HEK293 (cell line): ENCODE measurements around the gene EFHC1.

Experiments
- CTCF ChIA-PET: fragments of 350-600 bp; formaldehyde crosslinking; extraction: SDS; loops from one replicate; lab custom pipeline; 2021; ENCODE audit warnings: antibody characterized with exemption; lab: Yijun Ruan, JAX
- POLR2A ChIA-PET: fragments of 300-600 bp; formaldehyde crosslinking; extraction: SDS; loops from one replicate; lab custom pipeline; 2020; ENCODE audit warnings: antibody characterized with exemption, inconsistent platforms; lab: Yijun Ruan, JAX
- H3K27ac ChIP-seq: fragments of 200-500 bp; sonication (Bioruptor generic); 2 replicates; pipeline ENCODE4 v1.5.1; 2014; ENCODE audit warnings: low read depth, low read length, control low read depth, inconsistent platforms; ENCODE audit errors: extremely low read depth
- H3K36me3 ChIP-seq, 2 experiments: fragments of 200-500 bp in 1 of 2; sonication (Bioruptor generic) in 1 of 2; 1 replicate in 1 of 2; 2 replicates in 1 of 2; pipeline ENCODE4 v1.5.1; 2014 to 2017; ENCODE audit warnings: inconsistent platforms in 2 of 2, low read length in 2 of 2; ENCODE audit not compliant: control insufficient read depth in 2 of 2, insufficient read depth in 1 of 2
- H3K4me1 ChIP-seq: fragments of 200-500 bp; sonication (Bioruptor generic); 2 replicates; pipeline ENCODE4 v1.5.1; 2014; ENCODE audit warnings: mild to moderate bottlenecking, low read length, inconsistent platforms; ENCODE audit not compliant: control insufficient read depth, insufficient read depth
- H3K4me3 ChIP-seq: 2 replicates; pipeline ENCODE4 v1.5.1; 2011; ENCODE audit warnings: low read depth, mild to moderate bottlenecking, control low read depth, low read length, moderate library complexity
- H3K9me3 ChIP-seq: fragments of 200-500 bp; sonication (Bioruptor generic); 2 replicates; pipeline ENCODE4 v1.5.1; 2014; ENCODE audit warnings: low read depth, low read length, inconsistent platforms; ENCODE audit not compliant: control insufficient read depth, insufficient read depth
- OSR2 ChIP-seq: fragments of 450-650 bp; formaldehyde crosslinking; IDR thresholded peaks from 2 replicates; pipeline ENCODE4 v1.5.1; 2016; ENCODE audit warnings: missing biosample characterization, missing genetic modification characterization
- SP2 ChIP-seq: fragments of 450-650 bp; formaldehyde crosslinking; IDR thresholded peaks from 2 replicates; pipeline ENCODE4 v1.5.1; 2016; ENCODE audit warnings: missing biosample characterization, missing genetic modification characterization
- SP7 ChIP-seq: fragments of 450-650 bp; formaldehyde crosslinking; IDR thresholded peaks from 2 replicates; pipeline ENCODE4 v1.5.1; 2016; ENCODE audit warnings: missing biosample characterization, missing genetic modification characterization
- ZBTB17 ChIP-seq: fragments of 450-650 bp; formaldehyde crosslinking; IDR thresholded peaks from 2 replicates; pipeline ENCODE4 v1.5.1; 2016; ENCODE audit warnings: missing biosample characterization, missing genetic modification characterization
- ZBTB8A ChIP-seq: fragments of 450-650 bp; formaldehyde crosslinking; IDR thresholded peaks from 2 replicates; pipeline ENCODE4 v1.5.1; 2016; ENCODE audit warnings: missing biosample characterization, missing genetic modification characterization
- ZFHX2 ChIP-seq: fragments of 450-650 bp; formaldehyde crosslinking; conservative IDR thresholded peaks from 2 replicates; pipeline ENCODE4 v1.5.1; 2016; ENCODE audit warnings: missing biosample characterization, missing genetic modification characterization
- ZFP37 ChIP-seq: fragments of 450-650 bp; formaldehyde crosslinking; IDR thresholded peaks from 2 replicates; pipeline ENCODE4 v1.5.1; 2016; ENCODE audit warnings: missing biosample characterization, missing genetic modification characterization
- ZNF2 ChIP-seq: fragments of 450-650 bp; formaldehyde crosslinking; IDR thresholded peaks from 2 replicates; pipeline ENCODE4 v1.5.1; 2016; ENCODE audit warnings: missing biosample characterization, missing genetic modification characterization
- ZNF335 ChIP-seq: fragments of 450-650 bp; formaldehyde crosslinking; conservative IDR thresholded peaks from 2 replicates; pipeline ENCODE4 v1.5.1; 2016; ENCODE audit warnings: missing biosample characterization, missing genetic modification characterization
- ZNF394 ChIP-seq: fragments of 450-650 bp; formaldehyde crosslinking; IDR thresholded peaks from 2 replicates; pipeline ENCODE4 v1.5.1; 2016; ENCODE audit warnings: missing biosample characterization, missing genetic modification characterization, mild to moderate bottlenecking, moderate library complexity, borderline replicate concordance
- ZNF510 ChIP-seq: fragments of 450-650 bp; formaldehyde crosslinking; IDR thresholded peaks from 2 replicates; pipeline ENCODE4 v1.5.1; 2018; ENCODE audit warnings: mild to moderate bottlenecking, missing genetic modification characterization, missing biosample characterization; ENCODE audit not compliant: insufficient replicate concordance
- ZNF549 ChIP-seq: fragments of 450-650 bp; IDR thresholded peaks from 2 replicates; pipeline ENCODE4 v1.5.1; 2018; ENCODE audit warnings: missing biosample characterization, missing genetic modification characterization, mild to moderate bottlenecking, inconsistent platforms, moderate library complexity
- ZNF600 ChIP-seq: fragments of 450-650 bp; formaldehyde crosslinking; IDR thresholded peaks from 2 replicates; pipeline ENCODE4 v1.5.1; 2016; ENCODE audit warnings: missing biosample characterization, missing genetic modification characterization
- ZNF629 ChIP-seq: fragments of 450-650 bp; formaldehyde crosslinking; IDR thresholded peaks from 2 replicates; pipeline ENCODE4 v1.5.1; 2017; ENCODE audit warnings: missing biosample characterization, missing genetic modification characterization
- ZNF664 ChIP-seq: fragments of 450-650 bp; formaldehyde crosslinking; IDR thresholded peaks from 2 replicates; pipeline ENCODE4 v1.5.1; 2016; ENCODE audit warnings: missing biosample characterization, missing genetic modification characterization
- ZNF837 ChIP-seq: fragments of 450-650 bp; formaldehyde crosslinking; IDR thresholded peaks from 2 replicates; pipeline ENCODE4 v1.5.1; 2016; ENCODE audit warnings: missing biosample characterization, missing genetic modification characterization
- ZNF843 ChIP-seq: fragments of 450-650 bp; formaldehyde crosslinking; IDR thresholded peaks from 2 replicates; pipeline ENCODE4 v1.5.1; 2016; ENCODE audit warnings: missing biosample characterization, missing genetic modification characterization
- TF ChIP-seq, protein P1 (sequence below): fragments of 450-650 bp; formaldehyde crosslinking; IDR thresholded peaks from 2 replicates; pipeline ENCODE4 v1.5.1; 2016; ENCODE audit warnings: missing biosample characterization, missing genetic modification characterization
- TF ChIP-seq, protein P2 (sequence below): fragments of 450-650 bp; formaldehyde crosslinking; IDR thresholded peaks from 2 replicates; pipeline ENCODE4 v1.5.1; 2016; ENCODE audit warnings: missing biosample characterization, missing genetic modification characterization
- TF ChIP-seq, protein P3 (sequence below): fragments of 450-650 bp; IDR thresholded peaks from 2 replicates; pipeline ENCODE4 v1.5.1; 2018; ENCODE audit warnings: missing biosample characterization, mild to moderate bottlenecking, missing genetic modification characterization
- TF ChIP-seq, protein P4 (sequence below): fragments of 450-650 bp; formaldehyde crosslinking; IDR thresholded peaks from 2 replicates; pipeline ENCODE4 v1.5.1; 2017; ENCODE audit warnings: missing biosample characterization, missing genetic modification characterization
- TF ChIP-seq, protein P5 (sequence below): fragments of 450-650 bp; formaldehyde crosslinking; IDR thresholded peaks from 2 replicates; pipeline ENCODE4 v1.5.1; 2016; ENCODE audit warnings: missing biosample characterization, missing genetic modification characterization, low read depth
- TF ChIP-seq, protein P6 (sequence below): fragments of 450-650 bp; formaldehyde crosslinking; IDR thresholded peaks from 2 replicates; pipeline ENCODE4 v1.5.1; 2016; ENCODE audit warnings: missing biosample characterization, missing genetic modification characterization

EFHC1 gene

DNA sequence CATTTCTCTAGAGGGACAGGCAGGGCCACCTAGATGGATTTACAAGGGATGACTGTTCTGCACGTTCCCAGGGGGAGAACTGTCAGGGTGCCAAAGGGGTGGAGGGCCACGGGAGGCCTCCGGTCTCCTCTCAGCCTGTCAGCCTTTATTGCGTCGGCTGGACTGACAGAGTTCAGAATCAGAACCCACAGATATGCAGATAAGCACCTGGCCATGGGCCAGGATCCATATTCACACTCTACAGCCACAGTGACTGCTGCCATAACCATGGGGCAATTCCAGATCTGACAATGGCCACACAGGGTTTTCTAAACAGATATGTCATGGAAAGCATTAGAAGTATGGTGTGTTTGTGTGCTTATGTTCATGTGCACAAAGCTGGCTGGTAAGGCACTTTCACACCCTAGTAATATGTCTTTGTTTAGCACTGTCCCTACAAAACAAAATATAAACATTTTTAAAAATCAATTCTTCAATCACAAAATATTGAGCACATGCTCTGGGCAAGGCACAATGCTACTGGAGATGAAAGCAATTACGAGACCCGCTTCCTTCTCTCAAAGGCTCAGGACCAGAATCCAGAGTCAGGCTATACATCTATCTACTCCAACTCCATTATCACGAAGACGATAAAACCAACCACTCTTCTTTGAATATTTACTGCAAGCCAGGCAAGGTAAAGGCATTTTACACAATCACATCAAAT is 127.7 kb downstream of the EFHC1 start (continued):
- TF ChIP-seq, protein P1, sequence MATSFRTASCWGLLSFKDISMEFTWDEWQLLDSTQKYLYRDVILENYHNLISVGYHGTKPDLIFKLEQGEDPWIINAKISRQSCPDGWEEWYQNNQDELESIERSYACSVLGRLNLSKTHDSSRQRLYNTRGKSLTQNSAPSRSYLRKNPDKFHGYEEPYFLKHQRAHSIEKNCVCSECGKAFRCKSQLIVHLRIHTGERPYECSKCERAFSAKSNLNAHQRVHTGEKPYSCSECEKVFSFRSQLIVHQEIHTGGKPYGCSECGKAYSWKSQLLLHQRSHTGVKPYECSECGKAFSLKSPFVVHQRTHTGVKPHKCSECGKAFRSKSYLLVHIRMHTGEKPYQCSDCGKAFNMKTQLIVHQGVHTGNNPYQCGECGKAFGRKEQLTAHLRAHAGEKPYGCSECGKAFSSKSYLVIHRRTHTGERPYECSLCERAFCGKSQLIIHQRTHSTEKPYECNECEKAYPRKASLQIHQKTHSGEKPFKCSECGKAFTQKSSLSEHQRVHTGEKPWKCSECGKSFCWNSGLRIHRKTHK (tag by site-specific recombination), result no peak
- TF ChIP-seq ZNF394 (tag by site-specific recombination), result no peak

DNA sequence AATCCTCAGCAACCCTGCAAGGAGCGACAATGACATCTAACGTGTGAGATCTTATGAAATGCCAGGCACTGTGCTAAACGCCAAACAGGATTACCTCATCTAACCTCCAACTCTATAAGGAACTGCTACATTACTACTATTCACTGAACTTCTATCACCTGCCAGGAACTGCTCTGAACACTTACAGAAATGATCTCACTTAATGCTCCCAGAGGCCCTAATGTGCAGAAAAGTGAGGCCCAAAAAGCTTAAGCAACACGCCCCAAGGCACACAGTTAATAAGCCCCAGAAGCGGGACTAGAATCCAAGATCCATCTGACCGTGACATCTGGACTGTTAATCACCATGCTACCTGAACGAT is 128.2 kb downstream of the EFHC1 start:
- Histone ChIP-seq H3K36me3 (no peaks in the 10 kb centered on the region), H3K27ac (no peak overlapping the region), H3K4me3 (no peak overlapping the region), H3K4me1 (peaks cover 37% of the 10 kb centered on the region), H3K9me3 (no peaks in the 10 kb centered on the region)
- POLR2A ChIA-PET, result interaction anchor here (1.5 kb wide), 1 partner anchor 13 kb away, joined by 3 read pairs; no protein-coding TSS in a partner anchor
- CTCF ChIA-PET, result interaction anchor here (0.7 to 3.5 kb wide), 8 partner anchors 14 to 114 kb away, joined by 3 to 16 read pairs (median 4); no protein-coding TSS in a partner anchor
- peak; percentile 47; the same call in 1 of the 2 replicates for TF ChIP-seq ZNF600 (tag by site-specific recombination)
- TF ChIP-seq, protein P2, sequence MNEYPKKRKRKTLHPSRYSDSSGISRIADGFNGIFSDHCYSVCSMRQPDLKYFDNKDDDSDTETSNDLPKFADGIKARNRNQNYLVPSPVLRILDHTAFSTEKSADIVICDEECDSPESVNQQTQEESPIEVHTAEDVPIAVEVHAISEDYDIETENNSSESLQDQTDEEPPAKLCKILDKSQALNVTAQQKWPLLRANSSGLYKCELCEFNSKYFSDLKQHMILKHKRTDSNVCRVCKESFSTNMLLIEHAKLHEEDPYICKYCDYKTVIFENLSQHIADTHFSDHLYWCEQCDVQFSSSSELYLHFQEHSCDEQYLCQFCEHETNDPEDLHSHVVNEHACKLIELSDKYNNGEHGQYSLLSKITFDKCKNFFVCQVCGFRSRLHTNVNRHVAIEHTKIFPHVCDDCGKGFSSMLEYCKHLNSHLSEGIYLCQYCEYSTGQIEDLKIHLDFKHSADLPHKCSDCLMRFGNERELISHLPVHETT (tag by site-specific recombination), result 0 out of 2 replicates have a peak, but pooled peaks have one; percentile 55
- TF ChIP-seq ZNF664, result peak; percentile 94
- peak; percentile 51; the same call in 1 of the 2 replicates for TF ChIP-seq ZBTB17 (tag by site-specific recombination)
- TF ChIP-seq ZNF629 (tag by site-specific recombination), result peak; percentile 66
- TF ChIP-seq, protein P3, sequence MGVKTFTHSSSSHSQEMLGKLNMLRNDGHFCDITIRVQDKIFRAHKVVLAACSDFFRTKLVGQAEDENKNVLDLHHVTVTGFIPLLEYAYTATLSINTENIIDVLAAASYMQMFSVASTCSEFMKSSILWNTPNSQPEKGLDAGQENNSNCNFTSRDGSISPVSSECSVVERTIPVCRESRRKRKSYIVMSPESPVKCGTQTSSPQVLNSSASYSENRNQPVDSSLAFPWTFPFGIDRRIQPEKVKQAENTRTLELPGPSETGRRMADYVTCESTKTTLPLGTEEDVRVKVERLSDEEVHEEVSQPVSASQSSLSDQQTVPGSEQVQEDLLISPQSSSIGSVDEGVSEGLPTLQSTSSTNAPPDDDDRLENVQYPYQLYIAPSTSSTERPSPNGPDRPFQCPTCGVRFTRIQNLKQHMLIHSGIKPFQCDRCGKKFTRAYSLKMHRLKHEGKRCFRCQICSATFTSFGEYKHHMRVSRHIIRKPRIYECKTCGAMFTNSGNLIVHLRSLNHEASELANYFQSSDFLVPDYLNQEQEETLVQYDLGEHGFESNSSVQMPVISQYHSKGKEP (tag by site-specific recombination), result 0 out of 2 replicates have a peak, but pooled peaks have one; percentile 30
- TF ChIP-seq, protein P4, sequence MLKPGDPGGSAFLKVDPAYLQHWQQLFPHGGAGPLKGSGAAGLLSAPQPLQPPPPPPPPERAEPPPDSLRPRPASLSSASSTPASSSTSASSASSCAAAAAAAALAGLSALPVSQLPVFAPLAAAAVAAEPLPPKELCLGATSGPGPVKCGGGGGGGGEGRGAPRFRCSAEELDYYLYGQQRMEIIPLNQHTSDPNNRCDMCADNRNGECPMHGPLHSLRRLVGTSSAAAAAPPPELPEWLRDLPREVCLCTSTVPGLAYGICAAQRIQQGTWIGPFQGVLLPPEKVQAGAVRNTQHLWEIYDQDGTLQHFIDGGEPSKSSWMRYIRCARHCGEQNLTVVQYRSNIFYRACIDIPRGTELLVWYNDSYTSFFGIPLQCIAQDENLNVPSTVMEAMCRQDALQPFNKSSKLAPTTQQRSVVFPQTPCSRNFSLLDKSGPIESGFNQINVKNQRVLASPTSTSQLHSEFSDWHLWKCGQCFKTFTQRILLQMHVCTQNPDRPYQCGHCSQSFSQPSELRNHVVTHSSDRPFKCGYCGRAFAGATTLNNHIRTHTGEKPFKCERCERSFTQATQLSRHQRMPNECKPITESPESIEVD (tag by site-specific recombination), result peak; percentile 34; the same call in 1 of the 2 replicates
- peak; percentile 75 for TF ChIP-seq OSR2 (tag by site-specific recombination)
- TF ChIP-seq ZFHX2 (tag by site-specific recombination), result no peak
- no peak for TF ChIP-seq ZNF510
- TF ChIP-seq ZFP37 (tag by site-specific recombination), result 0 out of 2 replicates have a peak, but pooled peaks have one; percentile 44
- TF ChIP-seq SP7 (tag by site-specific recombination), result 0 out of 2 replicates have a peak, but pooled peaks have one; percentile 21
- TF ChIP-seq ZNF843 (tag by site-specific recombination), result 0 out of 2 replicates have a peak, but pooled peaks have one; percentile 18
- TF ChIP-seq, protein P5, sequence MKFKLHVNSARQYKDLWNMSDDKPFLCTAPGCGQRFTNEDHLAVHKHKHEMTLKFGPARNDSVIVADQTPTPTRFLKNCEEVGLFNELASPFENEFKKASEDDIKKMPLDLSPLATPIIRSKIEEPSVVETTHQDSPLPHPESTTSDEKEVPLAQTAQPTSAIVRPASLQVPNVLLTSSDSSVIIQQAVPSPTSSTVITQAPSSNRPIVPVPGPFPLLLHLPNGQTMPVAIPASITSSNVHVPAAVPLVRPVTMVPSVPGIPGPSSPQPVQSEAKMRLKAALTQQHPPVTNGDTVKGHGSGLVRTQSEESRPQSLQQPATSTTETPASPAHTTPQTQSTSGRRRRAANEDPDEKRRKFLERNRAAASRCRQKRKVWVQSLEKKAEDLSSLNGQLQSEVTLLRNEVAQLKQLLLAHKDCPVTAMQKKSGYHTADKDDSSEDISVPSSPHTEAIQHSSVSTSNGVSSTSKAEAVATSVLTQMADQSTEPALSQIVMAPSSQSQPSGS (tag by site-specific recombination), result peak; percentile 90
- no peak for TF ChIP-seq SP2 (tag by site-specific recombination)
- 0 out of 2 replicates have a peak, but pooled peaks have one; percentile 15 for TF ChIP-seq ZNF2
- TF ChIP-seq ZNF335, result no peak
- TF ChIP-seq, protein P6, sequence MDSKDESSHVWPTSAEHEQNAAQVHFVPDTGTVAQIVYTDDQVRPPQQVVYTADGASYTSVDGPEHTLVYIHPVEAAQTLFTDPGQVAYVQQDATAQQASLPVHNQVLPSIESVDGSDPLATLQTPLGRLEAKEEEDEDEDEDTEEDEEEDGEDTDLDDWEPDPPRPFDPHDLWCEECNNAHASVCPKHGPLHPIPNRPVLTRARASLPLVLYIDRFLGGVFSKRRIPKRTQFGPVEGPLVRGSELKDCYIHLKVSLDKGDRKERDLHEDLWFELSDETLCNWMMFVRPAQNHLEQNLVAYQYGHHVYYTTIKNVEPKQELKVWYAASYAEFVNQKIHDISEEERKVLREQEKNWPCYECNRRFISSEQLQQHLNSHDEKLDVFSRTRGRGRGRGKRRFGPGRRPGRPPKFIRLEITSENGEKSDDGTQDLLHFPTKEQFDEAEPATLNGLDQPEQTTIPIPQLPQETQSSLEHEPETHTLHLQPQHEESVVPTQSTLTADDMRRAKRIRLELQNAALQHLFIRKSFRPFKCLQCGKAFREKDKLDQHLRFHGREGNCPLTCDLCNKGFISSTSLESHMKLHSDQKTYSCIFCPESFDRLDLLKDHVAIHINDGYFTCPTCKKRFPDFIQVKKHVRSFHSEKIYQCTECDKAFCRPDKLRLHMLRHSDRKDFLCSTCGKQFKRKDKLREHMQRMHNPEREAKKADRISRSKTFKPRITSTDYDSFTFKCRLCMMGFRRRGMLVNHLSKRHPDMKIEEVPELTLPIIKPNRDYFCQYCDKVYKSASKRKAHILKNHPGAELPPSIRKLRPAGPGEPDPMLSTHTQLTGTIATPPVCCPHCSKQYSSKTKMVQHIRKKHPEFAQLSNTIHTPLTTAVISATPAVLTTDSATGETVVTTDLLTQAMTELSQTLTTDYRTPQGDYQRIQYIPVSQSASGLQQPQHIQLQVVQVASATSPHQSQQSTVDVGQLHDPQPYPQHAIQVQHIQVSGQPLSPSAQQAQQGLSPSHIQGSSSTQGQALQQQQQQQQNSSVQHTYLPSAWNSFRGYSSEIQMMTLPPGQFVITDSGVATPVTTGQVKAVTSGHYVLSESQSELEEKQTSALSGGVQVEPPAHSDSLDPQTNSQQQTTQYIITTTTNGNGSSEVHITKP (tag by site-specific recombination), result peak; percentile 36; the same call in 1 of the 2 replicates
- TF ChIP-seq ZNF549, result no peak
- TF ChIP-seq ZNF837, result no peak
- 0 out of 2 replicates have a peak, but pooled peaks have one; percentile 20 for TF ChIP-seq ZNF394 (tag by site-specific recombination)
- TF ChIP-seq ZBTB8A, result peak; percentile 35; the same call in 1 of the 2 replicates
